PC-3 (cell line): Measurements from ENCODE around the gene DDIT4L. TPM values are rescaled to one million over a fixed set of nuclear protein-coding genes. Genes with fewer than 3 reads are reported as not detected.

ENCODE experiments used
- ATAC-seq: fragments of 200-7000 bp; cut with Tn5 transposase; 2 replicates; pipeline ENCODE4 v1.9.1; 2020; ENCODE audit warnings: mild to moderate bottlenecking, moderate library complexity
- Bru-seq: library from RNA; stranded (reverse); fragments of 400-500 nt; gene quantifications from one replicate; lab custom pipeline; 2021; lab: Mats Ljungman, UMichigan
- BruChase-seq, 2 experiments: library from RNA; stranded (reverse); fragments of 400-500 nt; gene quantifications; one replicate each; lab custom pipeline; 2021; lab: Mats Ljungman, UMichigan
- BruUV-seq: library from RNA; stranded (reverse); fragments of 400-500 nt; replicated peaks from 2 replicates; lab custom pipeline; 2021; lab: Mats Ljungman, UMichigan
- CTCF ChIA-PET: fragments of 300-600 bp; sonication (Branson Sonifier 250); formaldehyde crosslinking; loops from one replicate; lab custom pipeline; 2022; ENCODE audit warnings: antibody characterized with exemption; lab: Charles Lee
- POLR2A ChIA-PET: fragments of 300-600 bp; sonication (Branson Sonifier 250); formaldehyde crosslinking; loops from one replicate; lab custom pipeline; 2022; ENCODE audit warnings: antibody characterized with exemption; ENCODE audit not compliant: unreplicated experiment; lab: Charles Lee
- DNase-seq: peaks from one replicate; pipeline ENCODE4 v3.0.0-alpha.2; 2015
- H2AFZ ChIP-seq: fragments of 300-600 bp; sonication (generic); 2 replicates; pipeline ENCODE4 v1.6.0; 2016; ENCODE audit warnings: antibody characterized with exemption, low read length
- H3F3A ChIP-seq: fragments of 300-600 bp; sonication (generic); one replicate; pipeline ENCODE4 v1.6.0; 2017; ENCODE audit warnings: antibody characterized with exemption, low read length, control low read depth, mild to moderate bottlenecking; ENCODE audit not compliant: unreplicated experiment
- H3K27ac ChIP-seq: fragments of 300-600 bp; sonication (generic); 2 replicates; pipeline ENCODE4 v1.5.1; 2016; ENCODE audit warnings: mild to moderate bottlenecking, low read length
- H3K27me3 ChIP-seq: fragments of 300-600 bp; sonication (generic); 2 replicates; pipeline ENCODE4 v1.6.1; 2016; ENCODE audit warnings: low read length, mixed read lengths
- H3K36me3 ChIP-seq: fragments of 300-600 bp; sonication (generic); 2 replicates; pipeline ENCODE4 v1.6.1; 2016; ENCODE audit warnings: low read depth, mixed run types, low read length, mixed read lengths
- H3K4me1 ChIP-seq: fragments of 300-600 bp; sonication (generic); 2 replicates; pipeline ENCODE4 v1.5.1; 2016; ENCODE audit warnings: low read length; ENCODE audit not compliant: insufficient read depth
- H3K4me2 ChIP-seq: fragments of 300-600 bp; sonication (generic); 2 replicates; pipeline ENCODE4 v1.6.0; 2016; ENCODE audit warnings: low read length
- H3K4me3 ChIP-seq: fragments of 300-600 bp; sonication (generic); 2 replicates; pipeline ENCODE4 v1.5.1; 2016; ENCODE audit warnings: mild to moderate bottlenecking, low read length, mixed read lengths
- H3K79me2 ChIP-seq: fragments of 300-600 bp; sonication (generic); 2 replicates; pipeline ENCODE4 v1.6.1; 2017; ENCODE audit warnings: low read length, mixed read lengths
- H3K9ac ChIP-seq: fragments of 300-600 bp; sonication (generic); 2 replicates; pipeline ENCODE4 v1.6.0; 2016; ENCODE audit warnings: mild to moderate bottlenecking, low read length
- H3K9me2 ChIP-seq: fragments of 300-600 bp; sonication (generic); replicated peaks from 2 replicates; pipeline ENCODE4 v1.6.1; 2016; ENCODE audit warnings: mixed run types, low read length, mixed read lengths
- H3K9me3 ChIP-seq: fragments of 300-600 bp; sonication (generic); 2 replicates; pipeline ENCODE4 v1.6.1; 2016; ENCODE audit warnings: low read length, mixed read lengths
- H4K20me1 ChIP-seq: fragments of 300-600 bp; sonication (generic); 2 replicates; pipeline ENCODE4 v1.6.1; 2016; ENCODE audit warnings: low read length, mixed read lengths
- CTCF ChIP-seq: fragments of 300-600 bp; sonication (generic); conservative IDR thresholded peaks from 2 replicates; pipeline ENCODE4 v1.5.1; 2017; ENCODE audit warnings: antibody characterized with exemption, low read depth, mild to moderate bottlenecking, low read length
- EZH2 ChIP-seq: fragments of 300-600 bp; sonication (generic); IDR thresholded peaks from one replicate; pipeline ENCODE4 v1.6.1; 2017; ENCODE audit warnings: antibody characterized with exemption, mild to moderate bottlenecking, low read length; ENCODE audit not compliant: unreplicated experiment
- EZH2phosphoT487 ChIP-seq: fragments of 300-600 bp; sonication (generic); IDR thresholded peaks from 2 replicates; pipeline ENCODE4 v1.6.1; 2018; ENCODE audit warnings: mild to moderate bottlenecking, antibody characterized with exemption, low read length, borderline replicate concordance
- intact Hi-C: fragments of 100-400 bp; cut with micrococcal nuclease; formaldehyde crosslinking; loops from 2 replicates; pipeline ENCODE4 v1.9.0; 2023
- long read RNA-seq: library from polyadenylated mRNA; unstranded; transcript quantifications from one replicate; pipeline ENCODE4 v2.0.0, GENCODE V29; 2021; ENCODE audit not compliant: unreplicated experiment
- total RNA-seq: library from RNA; depleted of rRNA; stranded (reverse); fragments of >200 nt; gene quantifications from 2 replicates; pipeline ENCODE4 v1.2.3, GENCODE V29; 2014; rRNA removed

Gene DDIT4L
- total RNA-seq (not detected in 2 replicates), Bru-seq, nascent RNA (not detected), BruChase-seq, experiment 1, labeled RNA remaining after a 6-hour chase (not detected), BruChase-seq, experiment 2, labeled RNA remaining after a 2-hour chase (percentile 10 among the genes with signal in this experiment)
- long read RNA-seq: 0 reads

GRCh38 chr4:100189820-100190642, at the start of gene DDIT4L:
DDIT4L (minus strand) TSS chr4:100190468; CDS start chr4:100189983, 485 bp downstream.
- Histone ChIP-seq H3K79me2 (no peaks in the 10 kb centered on the region), H3K4me2 (no peak within 1 kb of the TSS), H3K9ac (no peak within 1 kb of the TSS), H3K27ac (no peak within 1 kb of the TSS), H3K4me3 (no peak within 1 kb of the TSS), H4K20me1 (no peaks in the 10 kb centered on the region), H3K4me1 (no peaks in the 10 kb centered on the region), H2AFZ (no peak within 1 kb of the TSS), H3K36me3 (no peaks in the 10 kb centered on the region), H3K27me3 (no peaks in the 10 kb centered on the region), H3F3A (no peaks in the 10 kb centered on the region), H3K9me3 (no peaks in the 10 kb centered on the region), H3K9me2 (no peaks in the 10 kb centered on the region)
- DNase-seq (no peak), ATAC-seq (no peak)
- TF ChIP-seq CTCF (no peak), EZH2phosphoT487 (no peak), EZH2 (no peak)
- intact Hi-C loops: no loop called here
- ChIA-PET CTCF (no interaction called here), POLR2A (no interaction called here)
- BruUV-seq: no TSS peak

GRCh38 chr4:100240008-100240407, 49.7 kb upstream of the DDIT4L start:
- H2AFZ ChIP-seq: no peak overlapping the region
- intact Hi-C loops: no loop called here

More at GRCh38 chr4:100240008-100240407, 49.7 kb upstream of the DDIT4L start:
- Histone ChIP-seq H3K4me2 (no peak overlapping the region), H4K20me1 (no peaks in the 10 kb centered on the region), H3K27me3 (no peaks in the 10 kb centered on the region), H3K79me2 (no peaks in the 10 kb centered on the region), H3K9me3 (no peaks in the 10 kb centered on the region), H3K4me3 (no peak overlapping the region), H3K9me2 (no peaks in the 10 kb centered on the region), H3K36me3 (no peaks in the 10 kb centered on the region), H3F3A (no peaks in the 10 kb centered on the region), H3K9ac (no peak overlapping the region), H3K4me1 (no peaks in the 10 kb centered on the region), H3K27ac (no peak overlapping the region)
- no peak for TF ChIP-seq EZH2
- TF ChIP-seq CTCF: no peak
- TF ChIP-seq EZH2phosphoT487: no peak
- POLR2A ChIA-PET: no interaction called here
- no peak for ATAC-seq
- CTCF ChIA-PET: no interaction called here
- BruUV-seq: no TSS peak
- DNase-seq: no peak
